Left lung (tissue), 10 donors: Measurements from ENCODE around the gene LAIR1. TPM values are rescaled to one million over a fixed set of nuclear protein-coding genes. Genes with fewer than 3 reads are reported as not detected.

ENCODE experiments used
- ATAC-seq: fragments of 200-7000 bp; cut with Tn5 transposase; one replicate; pipeline ENCODE4 v1.9.1; 2020; ENCODE audit warnings: moderate library complexity
- DNase-seq, 4 donors: peaks; one replicate each; pipeline ENCODE4 v3.0.0-alpha.2; 2013 to 2020
- H3K27ac ChIP-seq, 2 donors: fragments of 200-600 bp; sonication (generic) in 1 of 2; one replicate each; pipeline versions ENCODE4 v1.5.0 to v1.8.0; 2020 to 2021
- H3K27me3 ChIP-seq, 2 donors: fragments of 200-600 bp; sonication (generic) in 1 of 2; one replicate each; pipeline versions ENCODE4 v1.5.0 to v1.8.0; 2020 to 2021
- H3K36me3 ChIP-seq, 2 donors: fragments of 200-600 bp; sonication (generic) in 1 of 2; one replicate each; pipeline versions ENCODE4 v1.5.0 to v1.8.0; 2020 to 2021
- H3K4me1 ChIP-seq, 2 donors: fragments of 200-600 bp; one replicate each; pipeline ENCODE4 v1.8.0; 2021
- H3K4me3 ChIP-seq, 2 donors: fragments of 200-600 bp; sonication (generic) in 1 of 2; one replicate each; pipeline versions ENCODE4 v1.5.0 to v1.8.0; 2020 to 2021; ENCODE audit warnings: mild to moderate bottlenecking in 1 of 2
- H3K9me3 ChIP-seq, 2 donors: fragments of 200-600 bp; sonication (generic) in 1 of 2; one replicate each; pipeline versions ENCODE4 v1.5.0 to v1.8.0; 2020 to 2021
- intact Hi-C, 2 donors: fragments of 100-400 bp; cut with DNase I; formaldehyde crosslinking; loops; one replicate each; pipeline versions ENCODE4 v1.11.2 to v1.14.2; 2022
- polyA plus RNA-seq, 6 donors: library from polyadenylated mRNA; unstranded; fragments of 120-200 nt; gene quantifications; one replicate each; pipeline ENCODE4 v1.2.1, GENCODE V29; 2013; ENCODE audit not compliant: insufficient read length in 6 of 6
- total RNA-seq, 2 donors: library from RNA; stranded (reverse); fragmentation: NEBNext Ultra II Directional; extraction: Animal tissue kit (Norgen Biotek cat#: 25700); gene quantifications; one replicate each; pipeline ENCODE4 v1.2.1, GENCODE V29; 2021
- TF ChIP-seq, protein P1 (sequence below), 2 donors: fragments of 200-600 bp; sonication (generic) in 1 of 2; IDR thresholded peaks; one replicate each; pipeline versions ENCODE4 v1.5.0 to v1.8.0; 2021; ENCODE audit warnings: antibody characterized with exemption in 2 of 2
- donor health status: DM: no; HTN: yes; CAD: no.
- donor health status: DM: no; HTN: no; CAD: no.

Gene LAIR1
- total and polyA plus RNA-seq, 8 donors = 5.0 to 172 (median 7.5) TPM

DNA sequence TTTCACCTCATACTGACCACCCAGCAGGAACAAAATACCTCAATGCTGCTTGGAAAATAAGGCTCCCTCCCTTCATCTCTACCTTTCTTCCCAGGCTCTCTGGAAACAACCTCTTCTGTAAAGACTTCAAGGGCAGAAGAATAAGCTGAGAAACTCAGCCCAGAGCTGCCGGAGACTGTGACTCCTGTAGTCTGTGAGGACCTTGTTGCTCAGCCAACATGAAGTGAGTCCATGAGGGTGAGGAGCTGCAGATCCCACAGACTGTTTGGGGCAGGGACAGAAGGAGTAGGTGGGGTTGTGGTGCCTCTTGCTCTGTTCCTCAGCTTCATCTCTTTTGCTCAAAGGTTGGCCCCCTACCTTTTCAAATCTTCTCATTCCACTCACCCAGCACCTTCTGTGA, 59.6 kb downstream of the LAIR1 start:
- Histone ChIP-seq H3K4me1 (peaks cover 0 to 47% of the 10 kb centered on the region in 2 donors), H3K36me3 (peaks cover 0 to 28% of the 10 kb centered on the region in 2 donors), H3K4me3 (no peak overlapping the region), H3K27ac (no peak overlapping the region), H3K27me3 (peaks cover 0 to 34% of the 10 kb centered on the region in 2 donors), H3K9me3 (no peaks in the 10 kb centered on the region)
- DNase-seq (no peak), ATAC-seq (no peak)
- TF ChIP-seq, protein P1, sequence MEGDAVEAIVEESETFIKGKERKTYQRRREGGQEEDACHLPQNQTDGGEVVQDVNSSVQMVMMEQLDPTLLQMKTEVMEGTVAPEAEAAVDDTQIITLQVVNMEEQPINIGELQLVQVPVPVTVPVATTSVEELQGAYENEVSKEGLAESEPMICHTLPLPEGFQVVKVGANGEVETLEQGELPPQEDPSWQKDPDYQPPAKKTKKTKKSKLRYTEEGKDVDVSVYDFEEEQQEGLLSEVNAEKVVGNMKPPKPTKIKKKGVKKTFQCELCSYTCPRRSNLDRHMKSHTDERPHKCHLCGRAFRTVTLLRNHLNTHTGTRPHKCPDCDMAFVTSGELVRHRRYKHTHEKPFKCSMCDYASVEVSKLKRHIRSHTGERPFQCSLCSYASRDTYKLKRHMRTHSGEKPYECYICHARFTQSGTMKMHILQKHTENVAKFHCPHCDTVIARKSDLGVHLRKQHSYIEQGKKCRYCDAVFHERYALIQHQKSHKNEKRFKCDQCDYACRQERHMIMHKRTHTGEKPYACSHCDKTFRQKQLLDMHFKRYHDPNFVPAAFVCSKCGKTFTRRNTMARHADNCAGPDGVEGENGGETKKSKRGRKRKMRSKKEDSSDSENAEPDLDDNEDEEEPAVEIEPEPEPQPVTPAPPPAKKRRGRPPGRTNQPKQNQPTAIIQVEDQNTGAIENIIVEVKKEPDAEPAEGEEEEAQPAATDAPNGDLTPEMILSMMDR (IDR thresholded peaks at IDR 0.05) = no peak
- intact Hi-C loops = no loop called here

GRCh38 chr19:54302257-54302656, 62.5 kb downstream of the LAIR1 start:
- Histone ChIP-seq H3K27me3 (peaks cover 0 to 43% of the 10 kb centered on the region in 2 donors), H3K4me1 (peaks cover 0 to 60% of the 10 kb centered on the region in 2 donors), H3K9me3 (no peaks in the 10 kb centered on the region), H3K4me3 (no peak overlapping the region), H3K27ac (peak overlapping the region in 1 of 2 donors; percentile 72), H3K36me3 (peaks cover 0 to 13% of the 10 kb centered on the region in 2 donors)
- intact Hi-C loops = no loop called here
- DNase-seq (no peak), ATAC-seq (no peak)
- TF ChIP-seq, protein P1 (IDR thresholded peaks at IDR 0.05) = no peak

Other genes starting within 250 kb of the LAIR1 start
- gene TFPT, start 249.3 kb downstream of the LAIR1 start, total RNA-seq = 10 to 100 TPM; 17.4 to 18.7 TPM
- gene TFPT, start 249.3 kb downstream of the LAIR1 start, polyA plus RNA-seq = 10 to 100 TPM; 14.3 to 19.9 (median 18.6) TPM
- 10 to 100 TPM; 46.8 to 49.5 TPM for gene PRPF31, start 249.2 kb downstream of the LAIR1 start, total RNA-seq
- gene PRPF31, start 249.2 kb downstream of the LAIR1 start, polyA plus RNA-seq = 10 to 100 TPM; 56.7 to 65.3 (median 63.5) TPM
- 10 to 100 TPM; 35.2 to 46.0 TPM for gene CNOT3, start 227.2 kb downstream of the LAIR1 start, total RNA-seq
- 10 to 100 TPM; 59.2 to 75.0 (median 64.0) TPM for gene CNOT3, start 227.2 kb downstream of the LAIR1 start, polyA plus RNA-seq
- gene LENG1, start 205.2 kb downstream of the LAIR1 start, total RNA-seq = 1 to 10 TPM; 5.4 to 6.5 TPM
- 10 to 100 TPM in 1 of 6 donors, 1 to 10 TPM in 5; 6.6 to 10.9 (median 8.2) TPM for gene LENG1, start 205.2 kb downstream of the LAIR1 start, polyA plus RNA-seq
- gene TMC4, start 191.8 kb downstream of the LAIR1 start, total RNA-seq = 10 to 100 TPM; 45.3 to 74.0 TPM
- 10 to 100 TPM; 29.1 to 39.7 (median 32.0) TPM for gene TMC4, start 191.8 kb downstream of the LAIR1 start, polyA plus RNA-seq
- 100 to 1,000 TPM in 1 of 2 donors, 10 to 100 TPM in 1; 98.5 to 102 TPM for gene MBOAT7, start 175.4 kb downstream of the LAIR1 start, total RNA-seq
- 10 to 100 TPM; 48.1 to 61.8 (median 51.7) TPM for gene MBOAT7, start 175.4 kb downstream of the LAIR1 start, polyA plus RNA-seq
- gene TSEN34, start 173.6 kb downstream of the LAIR1 start, total RNA-seq = 10 to 100 TPM; 32.2 to 34.4 TPM
- 10 to 100 TPM; 39.7 to 60.6 (median 45.6) TPM for gene TSEN34, start 173.6 kb downstream of the LAIR1 start, polyA plus RNA-seq
- gene RPS9, start 164.1 kb downstream of the LAIR1 start, total RNA-seq = 1,000 to 10,000 TPM; 1,023 to 1,099 TPM
- 1,000 to 10,000 TPM; 1,996 to 2,208 (median 2,085) TPM for gene RPS9, start 164.1 kb downstream of the LAIR1 start, polyA plus RNA-seq
- gene LILRB3, start 141.9 kb downstream of the LAIR1 start, total RNA-seq = 10 to 100 TPM; 21.8 to 90.8 TPM
- gene LILRB3, start 141.9 kb downstream of the LAIR1 start, polyA plus RNA-seq = 1 to 10 TPM; 2.1 to 3.0 (median 2.4) TPM
- gene LILRA6, start 122.1 kb downstream of the LAIR1 start, total RNA-seq = 10 to 100 TPM in 1 of 2 donors, 1 to 10 TPM in 1; 7.3 to 51.5 TPM
- under 1 TPM; 0.53 to 0.83 (median 0.64) TPM for gene LILRA6, start 122.1 kb downstream of the LAIR1 start, polyA plus RNA-seq
- 10 to 100 TPM; 11.9 to 16.5 TPM for gene LILRB5, start 107.7 kb downstream of the LAIR1 start, total RNA-seq
- gene LILRB5, start 107.7 kb downstream of the LAIR1 start, polyA plus RNA-seq = 1 to 10 TPM; 3.3 to 4.9 (median 4.4) TPM
- gene LILRB2, start 83.8 kb downstream of the LAIR1 start, total RNA-seq = 10 to 100 TPM; 10.5 to 54.9 TPM
- gene LILRB2, start 83.8 kb downstream of the LAIR1 start, polyA plus RNA-seq = 1 to 10 TPM; 1.2 to 2.2 (median 1.7) TPM
- 10 to 100 TPM in 1 of 2 donors, 1 to 10 TPM in 1; 4.2 to 52.8 TPM for gene LILRA5, start 51.8 kb downstream of the LAIR1 start, total RNA-seq
- gene LILRA5, start 51.8 kb downstream of the LAIR1 start, polyA plus RNA-seq = 1 to 10 TPM in 1 of 6 donors, under 1 TPM in 4, not detected in 1; 0.44 to 1.2 (median 0.67) TPM
- 1 to 10 TPM; 1.8 to 2.3 TPM for gene LILRA4, start 25.8 kb downstream of the LAIR1 start, total RNA-seq
- under 1 TPM in 2 of 6 donors, not detected in 4; 0.10 to 0.12 TPM for gene LILRA4, start 25.8 kb downstream of the LAIR1 start, polyA plus RNA-seq
- gene TTYH1, start 50.5 kb upstream of the LAIR1 start, total RNA-seq = not detected
- gene TTYH1, start 50.5 kb upstream of the LAIR1 start, polyA plus RNA-seq = 10 to 100 TPM in 1 of 6 donors, 1 to 10 TPM in 5; 2.3 to 13.4 (median 4.7) TPM
- 100 to 1,000 TPM; 138 to 144 TPM for gene LENG8, start 84.3 kb upstream of the LAIR1 start, total RNA-seq
- gene LENG8, start 84.3 kb upstream of the LAIR1 start, polyA plus RNA-seq = 100 to 1,000 TPM; 121 to 213 (median 166) TPM
- 1 to 10 TPM; 5.4 to 8.8 TPM for gene LENG9, start 98.8 kb upstream of the LAIR1 start, total RNA-seq
- gene LENG9, start 98.8 kb upstream of the LAIR1 start, polyA plus RNA-seq = 1 to 10 TPM; 3.2 to 5.3 (median 4.5) TPM
- 10 to 100 TPM; 20.4 to 29.8 TPM for gene CDC42EP5, start 108.4 kb upstream of the LAIR1 start, total RNA-seq
- gene CDC42EP5, start 108.4 kb upstream of the LAIR1 start, polyA plus RNA-seq = 10 to 100 TPM; 24.0 to 57.6 (median 33.4) TPM
- 1 to 10 TPM; 1.0 to 1.4 TPM for gene LAIR2, start 137.9 kb upstream of the LAIR1 start, total RNA-seq
- 1 to 10 TPM in 1 of 6 donors, not detected in 5; 3.1 TPM for gene LAIR2, start 137.9 kb upstream of the LAIR1 start, polyA plus RNA-seq
- gene LILRA2, start 208.9 kb upstream of the LAIR1 start, total RNA-seq = 10 to 100 TPM in 1 of 2 donors, 1 to 10 TPM in 1; 6.2 to 39.7 TPM
- 1 to 10 TPM in 3 of 6 donors, under 1 TPM in 3; 0.86 to 1.5 (median 1.0) TPM for gene LILRA2, start 208.9 kb upstream of the LAIR1 start, polyA plus RNA-seq
- 10 to 100 TPM in 1 of 2 donors, 1 to 10 TPM in 1; 1.8 to 13.5 TPM for gene LILRA1, start 228.7 kb upstream of the LAIR1 start, total RNA-seq
- under 1 TPM; 0.45 to 0.76 (median 0.57) TPM for gene LILRA1, start 228.7 kb upstream of the LAIR1 start, polyA plus RNA-seq